CD4-positive, alpha-beta T cell treated with Interleukin-17A for 4 hours (primary cell): ENCODE measurements around the gene RCN1.
"Not testable (repeated sequence)": the region's sequence is repeated elsewhere in the genome, so short reads cannot be mapped to it uniquely, and the experiment has no call there.

Experiments used
- DNase-seq: peaks from one replicate; pipeline ENCODE4 v3.0.0-alpha.2; 2020; ENCODE audit warnings: mixed read lengths

RCN1 gene

DNA sequence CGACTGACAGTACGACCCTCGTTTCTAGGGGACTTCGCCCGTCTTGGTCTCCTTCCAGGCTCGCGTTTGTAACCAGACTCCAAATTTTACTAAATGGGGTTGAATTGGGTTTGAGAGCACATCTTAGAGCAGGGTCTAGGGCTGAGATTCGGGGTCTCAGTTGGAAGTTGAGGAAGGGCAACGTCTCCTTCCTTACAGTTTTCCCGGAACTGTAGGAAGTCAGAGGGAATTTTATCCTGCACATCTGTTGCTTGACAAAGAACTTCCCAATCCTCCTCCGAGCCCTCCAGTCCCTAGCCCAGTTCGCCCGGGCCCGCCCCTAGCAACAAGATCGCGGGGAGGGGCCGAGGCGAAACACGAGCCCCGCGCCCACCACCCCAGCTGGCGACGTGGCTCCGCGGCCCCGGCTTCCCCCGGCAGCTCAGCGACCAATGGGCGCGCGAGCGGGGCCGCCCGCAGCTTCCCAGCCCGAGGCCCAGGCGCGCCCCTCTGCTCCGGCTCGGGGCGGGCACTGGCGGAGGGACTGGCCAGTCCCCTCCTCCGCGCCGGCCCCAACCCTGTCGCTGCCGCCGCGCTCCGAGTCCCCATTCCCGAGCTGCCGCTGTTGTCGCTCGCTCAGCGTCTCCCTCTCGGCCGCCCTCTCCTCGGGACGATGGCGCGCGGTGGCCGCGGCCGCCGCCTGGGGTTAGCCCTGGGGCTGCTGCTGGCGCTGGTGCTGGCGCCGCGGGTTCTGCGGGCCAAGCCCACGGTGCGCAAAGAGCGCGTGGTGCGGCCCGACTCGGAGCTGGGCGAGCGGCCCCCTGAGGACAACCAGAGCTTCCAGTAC lies at the start of gene RCN1:
TSS of gene RCN1 (plus strand) at position 530 of the 826 bp plus-strand sequence. CDS start at position 653, 123 bp downstream.
- peak; percentile 34 for DNase-seq

- no peak for DNase-seq
Measured at GRCh38 chr11:32043737-32044136, 47.1 kb upstream of the RCN1 start.

GRCh38 chr11:32044158-32044863 lies 46.6 kb upstream of the RCN1 start:
- DNase-seq = no peak

GRCh38 chr11:32045456-32045855 lies 45.4 kb upstream of the RCN1 start:
- DNase-seq = no peak

- no peak for DNase-seq
Measured at GRCh38 chr11:32050264-32050663, 40.6 kb upstream of the RCN1 start.

DNA sequence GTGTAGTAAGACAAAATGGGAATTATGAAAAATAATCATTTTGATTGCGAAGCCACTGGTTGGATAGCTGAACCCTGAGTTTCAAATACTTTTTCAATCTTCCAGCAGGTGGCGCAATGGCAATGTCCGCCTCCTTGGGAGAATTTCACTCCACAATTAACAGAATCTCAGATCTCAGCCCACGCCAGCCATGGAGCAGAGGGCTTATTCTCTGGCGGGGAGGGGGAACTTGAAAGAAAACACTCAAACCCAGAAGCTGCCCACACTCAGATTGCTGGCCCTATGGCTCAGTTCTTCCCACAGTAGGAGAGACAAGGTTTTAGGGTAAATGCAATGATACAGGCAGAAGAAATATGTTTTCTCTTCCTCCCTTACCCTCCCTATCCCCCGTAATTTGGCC lies 38.7 kb upstream of the RCN1 start:
- DNase-seq = peak; percentile 63

DNA sequence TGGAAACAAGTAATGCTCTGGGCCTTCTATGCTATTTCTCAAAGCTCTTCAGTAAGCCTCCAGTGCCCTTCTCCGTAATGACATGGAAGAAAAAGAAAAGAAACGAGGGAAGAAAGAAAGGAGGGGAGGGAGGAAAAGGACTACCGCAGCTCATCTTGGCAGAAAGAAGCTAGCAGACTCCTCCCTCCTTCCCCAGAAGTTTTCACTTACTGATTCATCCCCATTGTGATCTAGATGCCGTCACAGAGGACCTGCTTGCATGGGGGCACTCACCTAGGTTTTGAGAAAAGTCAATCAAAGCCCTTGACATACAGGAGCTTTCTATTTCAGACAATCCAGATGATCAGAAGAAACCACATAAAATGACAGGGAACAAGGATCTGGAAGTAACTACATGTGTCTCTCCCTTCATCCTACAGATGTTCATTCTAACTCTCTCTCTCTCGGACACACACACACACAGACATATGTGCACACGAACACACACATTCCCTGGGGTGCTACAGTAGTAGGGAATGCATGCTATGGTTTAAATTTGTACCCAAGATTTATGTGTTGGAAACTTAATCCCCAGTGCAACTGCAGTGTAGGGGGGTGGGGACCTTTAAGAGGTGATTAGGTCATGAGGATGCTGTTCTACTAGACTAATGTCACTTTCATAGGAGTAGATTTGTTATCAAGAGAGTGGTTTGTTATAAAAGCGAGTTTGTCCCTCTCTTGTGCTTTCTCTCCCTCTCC lies 37.6 kb upstream of the RCN1 start:
- no peak for DNase-seq

- DNase-seq = no peak
Measured at GRCh38 chr11:32055861-32056260, 35.0 kb upstream of the RCN1 start.

GRCh38 chr11:32056438-32056837 lies 34.4 kb upstream of the RCN1 start:
- DNase-seq = no peak

DNA sequence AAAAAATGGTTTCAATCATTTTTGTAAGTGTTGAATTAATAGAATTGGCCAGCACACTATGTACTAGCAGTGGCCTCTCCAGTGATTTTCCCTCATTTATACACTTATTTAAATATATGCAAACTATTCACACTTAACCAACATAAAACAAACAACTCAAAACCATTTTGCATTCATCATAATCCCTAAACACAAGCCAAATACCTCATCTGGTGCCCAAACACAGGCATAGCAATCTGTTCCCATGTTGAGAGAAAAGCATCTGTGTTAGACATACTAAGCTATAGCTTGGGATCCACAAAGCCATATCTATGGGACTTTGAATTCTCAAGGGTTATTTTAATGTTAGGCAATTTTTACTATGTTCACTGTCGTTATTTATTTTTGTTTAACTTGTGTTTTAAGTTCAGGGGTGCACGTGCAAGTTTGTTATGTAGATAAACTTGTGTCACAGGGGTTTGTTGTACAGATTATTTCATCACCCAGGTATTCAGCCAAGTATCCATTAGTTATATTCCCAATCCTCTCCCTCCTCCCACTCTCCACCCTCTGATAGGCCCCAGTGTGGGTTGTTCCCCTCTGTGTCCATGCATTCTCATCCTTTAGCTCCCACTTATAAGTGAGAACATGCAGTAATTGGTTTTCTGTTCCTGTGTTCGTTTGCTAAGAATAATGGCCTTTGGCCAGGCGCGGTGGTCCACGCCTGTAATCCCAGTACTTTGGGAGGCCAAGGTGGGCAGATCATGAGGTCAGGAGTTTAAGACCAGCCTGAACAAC lies 31.0 kb upstream of the RCN1 start:
- DNase-seq = no peak

- DNase-seq = no peak
Measured at GRCh38 chr11:32062540-32062939, 28.3 kb upstream of the RCN1 start.

GRCh38 chr11:32063031-32063430 lies 27.8 kb upstream of the RCN1 start:
- DNase-seq = not testable (repeated sequence)

- no peak for DNase-seq
Measured at GRCh38 chr11:32065865-32066629, 24.8 kb upstream of the RCN1 start.

- DNase-seq = no peak
Measured at GRCh38 chr11:32068134-32068870, 22.6 kb upstream of the RCN1 start.

DNA sequence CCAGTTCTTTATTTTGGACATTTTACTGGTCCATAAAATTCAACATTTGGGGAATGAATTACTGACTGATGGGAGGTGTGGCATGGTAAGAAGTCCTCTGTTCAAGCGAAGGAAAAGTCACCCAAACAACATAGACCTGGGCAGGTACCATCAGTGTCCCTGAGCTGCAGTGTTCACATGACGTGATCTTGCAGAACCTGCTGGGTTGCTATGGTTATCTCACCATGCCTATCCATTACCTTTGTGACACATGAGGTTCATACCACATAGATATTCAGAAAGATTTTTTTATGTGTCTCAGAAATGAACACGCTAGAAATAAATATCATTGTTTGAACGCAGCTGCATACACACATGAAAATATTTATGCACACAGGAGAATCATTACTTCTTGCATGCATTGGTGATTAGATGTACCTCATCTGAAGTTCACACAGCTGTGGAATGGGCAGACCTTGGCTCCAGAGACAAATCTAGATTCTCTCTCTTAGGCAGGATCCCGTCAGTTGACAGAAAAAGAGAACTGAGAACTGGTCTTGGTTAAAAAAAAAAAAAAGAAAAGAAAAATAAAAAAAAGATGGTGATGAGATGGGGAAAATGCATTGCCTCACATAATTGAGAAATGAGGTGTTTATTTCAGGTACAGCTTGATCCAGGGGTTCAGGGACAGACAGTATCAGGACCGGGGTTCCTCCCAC lies 21.4 kb upstream of the RCN1 start:
- DNase-seq = no peak

GRCh38 chr11:32070692-32071091 lies 20.2 kb upstream of the RCN1 start:
- DNase-seq = no peak

DNA sequence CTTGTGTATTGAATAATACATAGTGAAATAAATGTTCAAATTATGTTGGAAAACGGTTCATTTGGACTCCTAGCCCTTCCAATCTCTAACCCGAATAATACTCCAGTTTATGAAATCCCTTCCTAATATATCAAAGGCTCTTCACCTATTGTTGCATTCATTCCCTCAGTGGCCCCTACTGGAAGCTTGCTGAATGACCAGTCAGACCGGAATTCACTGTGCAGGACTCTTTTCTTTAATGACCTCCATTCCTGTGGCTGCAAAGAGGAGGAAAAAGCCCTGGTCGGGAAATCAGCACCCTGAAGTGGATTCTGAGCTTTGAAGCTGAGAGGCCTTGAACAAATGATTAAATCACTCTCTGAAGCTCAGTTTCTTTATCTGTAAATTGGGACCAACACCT lies 19.1 kb upstream of the RCN1 start:
- DNase-seq = no peak

DNA sequence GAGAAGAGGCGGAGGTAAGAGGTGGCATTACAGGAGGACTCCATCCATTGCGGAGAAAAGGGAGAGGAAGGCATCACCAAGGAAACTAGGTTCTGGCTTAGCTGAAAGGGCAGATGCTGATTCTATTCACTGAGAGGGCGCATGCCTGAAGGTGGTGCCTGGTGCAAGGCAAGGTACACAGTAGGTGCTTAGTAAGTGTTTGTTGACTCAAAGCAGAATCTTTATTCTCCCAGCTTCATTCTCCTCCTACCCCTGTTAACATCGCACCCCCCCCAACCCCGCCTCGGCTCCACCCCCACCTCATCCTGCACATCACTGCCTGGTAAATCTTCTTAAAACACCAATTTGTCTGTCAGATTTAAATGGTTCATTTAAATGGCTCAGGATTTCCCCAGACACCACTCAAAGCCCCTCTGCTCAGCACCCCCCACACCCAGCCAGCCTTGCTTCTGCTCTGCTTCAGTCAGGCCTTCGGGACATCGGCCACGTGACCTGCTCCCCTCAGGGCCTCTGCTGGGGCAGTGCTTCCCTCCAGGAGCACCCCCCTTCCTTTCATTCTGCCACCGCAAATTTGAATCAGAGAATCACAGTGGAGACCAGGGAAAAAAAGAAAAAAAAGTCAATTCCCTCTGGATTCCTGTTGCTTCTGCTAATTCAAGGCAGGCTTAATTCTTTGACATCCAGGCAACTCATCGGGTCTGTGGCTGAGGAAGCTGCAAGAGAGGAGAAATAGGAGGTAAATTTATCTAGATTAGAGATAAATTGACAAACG lies 17.8 kb upstream of the RCN1 start:
- no peak for DNase-seq

- no peak for DNase-seq
Measured at GRCh38 chr11:32073644-32074026, 17.2 kb upstream of the RCN1 start.

- no peak for DNase-seq
Measured at GRCh38 chr11:32079553-32079952, 11.3 kb upstream of the RCN1 start.
